GM18867 (cell line): ENCODE measurements around the gene SPATA2.
"Not testable (repeated sequence)": the region's sequence is repeated elsewhere in the genome, so short reads cannot be mapped to it uniquely, and the experiment has no call there.

ENCODE experiments used
- ATAC-seq: cut with Tn5 transposase; IDR thresholded peaks from one replicate; pipeline ENCODE4 v1.9.1; 2021; ENCODE audit warnings: mild to moderate bottlenecking, moderate library complexity; ENCODE audit not compliant: unreplicated experiment

SPATA2 gene

GRCh38 chr20:49885558-49886332, 29.6 kb downstream of the SPATA2 start:
- no peak for ATAC-seq

DNA sequence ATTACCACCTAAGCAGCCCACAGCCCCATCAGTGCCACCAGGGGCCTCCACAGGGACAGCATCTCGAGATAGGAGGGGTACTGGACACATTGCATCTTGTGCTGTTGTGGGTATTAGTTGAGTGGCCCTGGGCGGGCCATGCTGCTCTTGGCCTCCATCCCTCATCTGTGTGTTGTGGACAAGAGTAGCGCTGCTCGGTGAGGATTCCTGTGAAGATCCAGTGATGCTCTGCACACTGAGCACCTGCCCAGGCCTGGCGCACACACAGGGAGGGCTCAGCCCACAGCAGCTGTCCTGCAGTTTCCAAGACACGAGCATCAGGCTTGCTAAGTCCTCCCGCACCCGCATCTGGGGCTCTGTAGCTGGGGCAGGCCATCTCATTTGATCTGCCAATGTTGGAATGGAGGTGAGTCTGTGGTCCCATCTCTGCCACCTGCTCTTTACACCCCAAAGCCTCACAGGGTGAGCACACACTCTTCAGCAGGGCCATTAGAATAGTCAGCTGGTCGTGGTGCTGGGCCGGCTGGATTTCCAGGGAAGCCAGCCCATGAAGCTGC, 32.0 kb downstream of the SPATA2 start:
- ATAC-seq: no peak

DNA sequence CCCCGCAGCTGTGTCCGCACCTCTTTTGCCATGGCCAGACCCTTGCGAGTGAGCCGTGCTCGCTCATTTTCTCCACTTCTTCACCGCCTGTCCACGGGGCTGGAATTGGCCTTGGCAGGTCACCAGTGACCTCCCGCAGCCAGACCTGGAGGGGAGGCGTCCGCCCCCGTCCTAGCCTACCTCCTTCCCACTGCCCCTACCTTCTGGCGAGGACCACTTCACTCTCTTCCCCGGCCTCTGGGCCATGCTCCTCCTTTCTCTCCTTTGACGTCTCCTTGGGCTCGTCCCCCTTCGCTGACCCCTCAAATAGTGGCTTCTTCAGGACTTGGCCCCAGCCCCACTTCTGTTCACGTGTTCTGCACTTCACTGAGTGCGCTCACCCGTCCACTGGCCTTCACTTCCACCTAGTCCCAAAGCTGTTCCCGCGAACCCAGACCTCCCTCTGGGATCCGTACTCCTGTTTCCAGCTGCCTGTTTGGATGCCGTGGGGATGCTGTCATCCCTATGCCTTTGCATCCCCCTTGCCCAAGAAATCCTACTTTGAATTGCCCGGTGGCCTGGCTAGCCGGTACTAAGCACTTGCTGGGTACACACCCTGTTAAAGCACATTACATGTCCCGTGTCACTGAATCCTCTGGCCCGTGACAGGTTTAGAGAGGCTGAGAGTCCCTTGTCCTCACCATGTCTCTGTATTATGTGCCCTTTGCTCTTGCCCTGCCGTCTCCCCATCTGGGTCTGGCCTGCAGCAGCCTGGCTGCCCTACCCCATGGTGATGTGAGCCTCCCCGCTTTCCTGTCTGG, 33.0 kb downstream of the SPATA2 start:
- ATAC-seq: no peak

- ATAC-seq: no peak
Measured at GRCh38 chr20:49880724-49881445, 34.4 kb downstream of the SPATA2 start.

- no peak for ATAC-seq
Measured at GRCh38 chr20:49880177-49880576, 35.2 kb downstream of the SPATA2 start.

- ATAC-seq: no peak
Measured at GRCh38 chr20:49878977-49879376, 36.4 kb downstream of the SPATA2 start.

- no peak for ATAC-seq
Measured at GRCh38 chr20:49877386-49877921, 37.9 kb downstream of the SPATA2 start.

GRCh38 chr20:49874696-49875095, 40.6 kb downstream of the SPATA2 start:
- ATAC-seq: no peak

- no peak for ATAC-seq
Measured at GRCh38 chr20:49872056-49872455, 43.3 kb downstream of the SPATA2 start.

GRCh38 chr20:49871391-49871948, 43.9 kb downstream of the SPATA2 start:
- no peak for ATAC-seq

GRCh38 chr20:49870261-49870660, 45.1 kb downstream of the SPATA2 start:
- no peak for ATAC-seq

DNA sequence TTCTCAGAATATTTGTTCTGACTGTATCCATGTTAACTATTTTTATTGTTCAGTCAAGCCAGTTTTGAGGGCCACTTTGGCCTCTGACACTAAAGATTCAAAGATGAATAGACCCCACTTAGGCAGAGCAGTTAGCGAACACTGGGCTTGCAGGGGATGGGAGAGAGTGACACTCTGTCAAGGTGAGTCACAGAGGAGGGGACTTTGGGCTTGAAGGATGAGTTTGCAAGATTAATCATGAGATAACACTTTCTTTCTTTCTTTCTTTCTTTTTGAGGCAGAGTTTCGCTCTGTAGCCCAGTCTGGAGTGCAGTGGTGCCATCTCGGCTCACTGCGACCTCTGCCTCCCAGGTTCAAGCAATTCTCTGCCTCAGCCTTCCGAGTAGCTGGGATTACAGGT, 46.4 kb downstream of the SPATA2 start:
- ATAC-seq: no peak

DNA sequence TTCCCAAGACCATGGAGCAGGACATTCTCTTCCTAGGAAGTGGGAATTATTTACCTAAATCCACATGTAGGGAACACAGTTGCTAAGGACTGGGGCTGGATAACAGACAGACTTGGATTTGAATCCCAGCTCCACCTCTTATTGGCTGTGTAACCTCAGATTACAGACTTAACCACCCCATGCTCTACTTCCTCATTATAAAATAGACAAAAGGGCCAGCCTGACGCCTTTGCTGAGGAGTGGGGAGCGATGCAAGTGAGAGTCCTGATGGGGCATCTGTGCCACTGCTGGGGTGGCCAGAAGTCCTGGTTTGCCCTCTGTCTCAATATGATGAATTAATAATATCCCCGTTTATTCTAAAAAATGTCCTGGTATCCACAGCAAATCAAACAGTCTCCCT, 46.8 kb downstream of the SPATA2 start:
- ATAC-seq: no peak

DNA sequence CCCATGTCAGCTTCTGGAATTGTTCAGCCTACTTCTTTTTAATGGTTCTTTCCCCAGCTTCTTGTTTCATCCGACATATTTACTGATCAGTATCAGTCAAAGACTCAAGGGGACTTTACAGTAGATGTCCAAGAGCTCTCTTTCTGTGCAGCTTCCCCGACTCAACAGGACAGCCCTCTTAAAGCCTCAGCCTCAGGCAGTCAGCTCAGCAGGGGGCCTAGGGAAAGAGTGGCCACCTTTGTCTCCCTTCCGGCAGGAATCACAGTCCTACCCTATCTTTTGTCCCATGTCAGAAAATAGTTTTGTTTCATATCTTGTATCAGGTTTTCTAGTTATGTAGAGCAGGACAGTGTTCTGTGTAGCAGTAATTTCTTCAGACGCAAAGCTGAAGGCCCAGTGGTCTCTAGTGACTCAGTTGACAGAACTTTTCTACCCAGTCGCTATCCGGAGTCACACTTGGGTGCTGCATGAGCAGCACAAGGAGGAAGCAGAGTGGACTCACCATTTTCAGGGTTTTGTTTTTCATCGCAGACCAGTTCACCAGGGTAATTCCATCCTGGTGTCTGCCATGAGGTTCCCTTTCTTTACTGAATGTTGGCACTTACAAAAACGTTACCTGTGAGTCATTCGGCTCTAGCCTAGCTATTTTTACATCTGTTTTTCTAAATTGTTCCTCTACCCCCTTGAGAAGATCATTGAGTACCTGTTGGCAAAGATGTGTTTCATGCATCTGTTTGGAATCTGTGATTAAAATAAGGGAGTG, 47.7 kb downstream of the SPATA2 start:
- ATAC-seq: no peak

- no peak for ATAC-seq
Measured at GRCh38 chr20:49866051-49866450, 49.3 kb downstream of the SPATA2 start.

DNA sequence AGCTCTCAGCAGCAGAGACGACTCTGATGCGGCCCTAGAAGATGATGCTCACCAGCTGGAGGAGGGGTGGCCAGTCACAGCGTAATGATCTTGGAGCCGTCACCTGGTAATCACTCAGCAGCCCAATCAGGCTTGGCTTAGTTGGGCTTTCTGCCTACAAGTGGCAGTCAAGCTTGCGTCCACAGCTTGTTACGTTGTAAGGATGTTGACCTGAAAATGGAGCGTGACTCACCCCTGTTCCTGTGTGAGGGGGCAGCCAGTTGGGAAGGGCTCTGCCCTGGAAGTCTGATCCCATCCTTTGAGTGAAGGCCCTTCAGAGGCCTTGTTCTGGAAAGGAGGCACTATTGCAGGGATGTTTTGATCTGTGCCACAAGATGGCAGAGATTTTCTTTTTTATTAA, 49.8 kb downstream of the SPATA2 start:
- ATAC-seq: no peak

- no peak for ATAC-seq
Measured at GRCh38 chr20:49863666-49864065, 51.7 kb downstream of the SPATA2 start.

DNA sequence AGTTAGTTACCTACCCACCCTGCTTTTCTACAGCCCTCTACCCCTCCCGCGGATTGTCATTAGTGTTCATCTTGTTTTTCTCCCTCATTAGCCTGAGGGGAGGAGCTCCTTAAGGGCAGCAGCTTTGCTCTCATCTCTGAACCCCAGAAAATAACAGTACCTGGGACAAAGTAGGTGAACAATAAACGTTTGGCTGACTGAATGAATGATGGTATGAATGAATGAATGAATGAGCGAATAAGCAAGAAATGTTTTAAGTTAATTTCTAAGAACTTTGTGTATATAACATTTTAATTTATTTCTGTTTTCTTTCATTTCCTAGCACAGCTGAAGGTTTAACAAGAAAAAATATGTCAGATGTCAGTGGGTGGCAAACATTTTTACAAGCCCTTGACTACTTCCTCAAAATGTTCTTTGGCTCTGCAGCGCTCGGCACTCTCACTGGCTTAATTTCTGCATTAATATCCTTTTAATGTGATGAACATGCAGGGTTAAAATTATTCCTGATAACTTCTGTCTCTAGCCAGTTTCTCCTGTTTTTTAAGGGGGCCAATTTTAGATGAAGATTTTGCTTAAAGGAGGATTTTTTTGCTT, 52.6 kb downstream of the SPATA2 start:
- no peak for ATAC-seq

DNA sequence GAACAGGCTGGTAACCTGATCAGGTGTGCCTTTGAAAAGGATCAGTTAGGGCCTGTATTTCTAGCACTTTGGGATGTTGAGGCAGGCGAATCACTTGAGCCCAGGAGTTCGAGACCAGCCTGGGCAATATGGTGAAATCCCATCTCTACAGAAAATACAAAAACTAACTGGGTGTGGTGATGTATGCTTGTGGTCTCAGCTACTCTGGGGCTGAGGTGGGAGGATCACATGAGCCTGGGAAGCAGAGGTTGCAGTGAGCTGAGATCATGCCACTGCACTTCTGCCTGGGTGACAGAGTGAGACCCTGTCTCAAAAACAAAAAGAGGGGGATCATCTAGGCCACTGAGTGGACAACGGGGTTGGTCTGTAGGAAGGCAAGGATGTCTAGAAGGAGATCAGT, 54.1 kb downstream of the SPATA2 start:
- not testable (repeated sequence) for ATAC-seq

DNA sequence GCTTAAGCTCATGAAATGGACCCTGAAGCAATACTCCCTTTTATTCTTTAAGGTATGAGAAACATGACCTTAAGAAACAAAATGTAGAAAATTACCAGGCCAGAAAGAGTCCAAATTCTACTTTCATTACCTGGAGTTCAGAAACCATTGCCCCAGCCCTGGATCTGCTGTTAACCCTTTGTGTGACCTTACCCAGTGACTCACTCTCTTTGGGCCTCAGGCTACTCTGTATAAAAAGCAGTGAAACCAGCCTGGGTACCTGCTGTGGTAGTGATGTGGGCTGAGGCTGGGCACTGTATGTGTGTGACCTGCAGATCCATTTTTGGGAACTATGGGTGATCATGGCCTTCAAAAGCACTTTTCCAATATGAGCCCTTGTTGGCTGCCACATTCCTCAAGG, 55.5 kb downstream of the SPATA2 start:
- ATAC-seq: no peak
